HG03060 (cell line): ENCODE data around the gene ST7.
"Not testable (repeated sequence)": the region's sequence is repeated elsewhere in the genome, so short reads cannot be mapped to it uniquely, and the experiment has no call there.

Source experiments
- ATAC-seq: cut with Tn5 transposase; IDR thresholded peaks from one replicate; pipeline ENCODE4 v1.9.1; 2021; ENCODE audit warnings: low read depth, moderate number of reproducible peaks; ENCODE audit not compliant: unreplicated experiment

The ST7 gene

GRCh38 chr7:117119192-117119924, 166.1 kb downstream of the ST7 start:
- no peak for ATAC-seq

- not testable (repeated sequence) for ATAC-seq
Observed at GRCh38 chr7:117120321-117120720, 167.0 kb downstream of the ST7 start.

DNA sequence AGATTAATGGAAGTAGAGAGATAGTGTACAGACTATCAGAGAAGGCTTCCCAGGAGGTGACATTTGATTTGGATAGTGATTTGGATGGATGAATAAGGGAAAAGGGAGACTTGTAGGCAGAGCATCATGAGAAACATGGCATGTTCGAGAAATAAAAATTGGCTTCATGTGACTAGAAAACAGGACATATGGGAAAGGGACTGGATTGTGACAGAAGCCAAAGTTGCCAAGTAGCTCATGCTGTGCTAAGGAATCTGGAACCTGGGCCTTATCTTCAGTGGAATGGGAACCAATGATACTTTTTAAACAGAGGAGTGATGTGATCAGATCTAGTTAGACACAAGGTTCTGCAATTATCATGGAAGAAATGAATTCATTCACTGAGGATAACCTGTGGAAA, 168.7 kb downstream of the ST7 start:
- ATAC-seq = not testable (repeated sequence)

GRCh38 chr7:117122536-117122935, 169.2 kb downstream of the ST7 start:
- no peak for ATAC-seq

DNA sequence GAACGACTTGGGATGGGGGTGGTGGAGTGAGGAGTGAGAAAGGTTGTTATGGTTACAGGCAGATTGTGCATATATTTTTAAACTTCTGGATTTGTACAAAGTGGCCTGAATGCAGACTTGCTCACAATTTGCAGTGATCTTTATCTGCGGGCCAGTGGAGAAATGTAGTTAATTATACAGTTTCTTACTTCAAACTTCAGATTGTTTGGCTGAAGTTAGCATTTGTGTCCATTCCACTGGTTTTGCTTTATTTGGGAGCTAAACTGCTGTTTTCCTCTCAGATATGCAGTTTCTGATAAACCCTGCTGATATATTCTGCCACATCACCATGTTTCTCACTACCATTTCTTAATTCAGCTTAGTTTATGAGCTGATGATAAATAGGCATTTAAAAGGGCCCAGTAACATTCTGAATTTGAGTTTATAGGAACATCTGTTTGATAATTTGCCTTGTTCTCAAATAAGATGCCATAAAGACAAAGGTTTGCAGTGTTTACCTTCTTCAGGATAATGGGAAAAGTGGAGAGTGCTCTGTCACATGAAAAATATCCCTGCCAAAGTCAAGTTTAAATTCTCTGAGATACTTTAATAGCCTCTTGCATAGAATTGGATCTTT, 170.1 kb downstream of the ST7 start:
- ATAC-seq = no peak

GRCh38 chr7:117124591-117125220, 171.4 kb downstream of the ST7 start:
- peak; percentile 88 for ATAC-seq

- ATAC-seq = no peak
Observed at GRCh38 chr7:117126676-117127075, 173.4 kb downstream of the ST7 start.

DNA sequence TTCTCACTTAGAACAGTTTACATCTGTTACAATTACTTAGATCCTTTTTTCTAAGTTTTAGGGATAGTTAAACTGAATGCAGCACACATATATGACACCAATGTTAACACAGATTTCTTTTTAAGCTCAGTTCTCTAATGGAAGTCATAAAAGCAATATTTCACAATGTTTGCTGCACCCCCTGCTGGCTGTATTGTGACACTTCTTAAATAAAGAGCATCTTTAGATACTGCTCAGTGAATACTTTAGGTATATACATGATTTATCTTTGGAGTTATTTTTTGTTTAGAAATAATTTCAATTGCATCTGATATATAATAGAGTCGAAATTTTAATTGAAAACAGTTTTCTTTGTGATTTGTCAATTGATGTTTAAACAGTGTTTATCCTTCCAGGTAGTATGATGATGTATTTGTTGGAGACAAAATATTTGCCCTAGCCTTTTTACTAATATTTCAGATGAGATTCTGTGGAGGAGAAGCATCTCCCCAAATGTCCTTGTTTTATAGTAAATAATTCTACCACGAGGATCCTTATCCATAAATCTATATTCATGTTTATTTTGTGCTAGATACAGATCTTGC, 174.4 kb downstream of the ST7 start:
- ATAC-seq = no peak

- ATAC-seq = no peak
Observed at GRCh38 chr7:117129521-117129955, 176.2 kb downstream of the ST7 start.

DNA sequence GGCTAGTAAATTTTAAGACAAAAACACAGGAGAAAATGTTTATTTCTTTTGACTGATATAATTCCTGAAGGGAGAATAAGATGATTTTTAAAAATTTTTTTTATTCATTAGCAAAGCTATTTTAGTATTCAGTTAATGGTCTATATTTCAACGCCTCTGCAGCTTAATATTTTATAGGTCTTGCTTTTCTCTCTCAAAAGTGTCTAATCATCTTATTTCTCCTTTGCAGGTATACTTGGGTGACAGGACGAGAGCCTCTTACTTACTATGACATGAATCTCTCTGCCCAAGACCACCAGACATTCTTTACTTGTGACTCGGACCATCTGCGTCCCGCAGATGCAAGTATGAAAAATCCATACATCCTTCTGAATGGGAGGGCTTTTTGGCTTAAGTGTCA, 177.0 kb downstream of the ST7 start:
- no peak for ATAC-seq

GRCh38 chr7:117132321-117133120, 179.2 kb downstream of the ST7 start:
- ATAC-seq = no peak

- no peak for ATAC-seq
Observed at GRCh38 chr7:117133125-117133524, 179.8 kb downstream of the ST7 start.

DNA sequence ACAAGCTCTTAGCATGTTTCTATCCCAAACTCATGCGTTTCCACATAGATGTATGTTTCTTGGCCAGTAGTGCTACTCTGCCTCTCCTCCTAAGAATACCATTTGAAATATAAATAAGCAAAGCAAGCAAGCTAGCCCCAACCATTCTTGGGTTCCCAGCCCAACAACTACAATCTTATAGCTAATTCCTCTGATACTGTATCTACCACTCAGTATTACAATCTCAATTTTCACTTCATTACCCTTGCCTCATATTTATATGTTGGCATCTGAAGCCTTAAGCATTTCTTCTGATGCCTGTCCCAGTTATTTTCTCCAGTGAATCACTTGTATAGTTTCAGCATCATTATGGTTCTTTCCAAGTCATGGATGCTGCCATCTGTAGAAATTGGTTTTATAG, 181.1 kb downstream of the ST7 start:
- no peak for ATAC-seq

DNA sequence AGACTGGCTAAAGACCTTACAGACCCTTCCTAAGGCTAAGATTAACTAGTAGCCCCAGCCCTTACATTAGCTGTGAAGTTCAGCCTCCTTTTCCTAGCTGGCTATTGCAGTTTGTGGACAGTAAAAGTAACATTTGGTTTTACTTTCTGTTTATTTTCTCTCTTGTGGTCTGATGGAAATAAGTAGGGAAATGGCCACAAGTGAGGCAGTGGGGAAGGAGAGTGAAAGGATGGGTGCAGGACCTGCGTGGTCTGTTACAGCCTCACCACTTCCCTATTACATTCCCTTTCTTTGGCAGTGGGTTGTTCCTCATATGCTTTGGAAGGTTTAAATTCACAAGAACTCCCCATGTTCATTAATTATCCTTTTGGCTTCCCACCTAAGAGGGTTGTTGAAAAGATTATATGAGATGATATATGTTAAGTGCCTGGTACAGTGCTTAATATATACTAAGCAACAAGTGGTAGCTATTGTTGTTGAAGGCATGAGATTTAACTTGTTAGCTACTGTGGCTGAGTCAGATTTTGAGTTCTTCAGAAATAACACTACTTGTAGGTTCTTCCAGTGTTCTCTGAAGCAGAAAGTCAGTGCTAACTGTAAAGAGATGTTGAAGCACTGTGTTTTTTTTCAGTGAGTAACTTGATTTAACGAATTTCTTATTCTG, 181.7 kb downstream of the ST7 start:
- no peak for ATAC-seq

DNA sequence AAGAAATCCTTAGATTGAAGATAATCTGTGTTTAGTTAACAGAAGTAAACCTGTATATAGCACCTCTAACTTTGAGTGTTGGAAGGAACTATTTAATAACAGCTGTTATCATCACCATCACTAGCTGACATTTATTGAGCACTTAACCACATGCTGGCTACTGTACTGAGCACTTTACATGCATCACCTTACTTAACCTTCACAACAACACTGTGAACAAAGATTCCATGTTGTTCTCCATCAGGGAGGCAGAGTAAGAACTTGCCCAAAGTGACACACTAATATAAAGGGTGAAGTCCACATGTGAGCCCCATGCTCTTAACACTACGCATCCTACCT, 182.2 kb downstream of the ST7 start:
- ATAC-seq = no peak

- no peak for ATAC-seq
Observed at GRCh38 chr7:117137868-117138267, 184.6 kb downstream of the ST7 start.

GRCh38 chr7:117138495-117138894, 185.2 kb downstream of the ST7 start:
- ATAC-seq = no peak

GRCh38 chr7:117138981-117139380, 185.7 kb downstream of the ST7 start:
- ATAC-seq = no peak

DNA sequence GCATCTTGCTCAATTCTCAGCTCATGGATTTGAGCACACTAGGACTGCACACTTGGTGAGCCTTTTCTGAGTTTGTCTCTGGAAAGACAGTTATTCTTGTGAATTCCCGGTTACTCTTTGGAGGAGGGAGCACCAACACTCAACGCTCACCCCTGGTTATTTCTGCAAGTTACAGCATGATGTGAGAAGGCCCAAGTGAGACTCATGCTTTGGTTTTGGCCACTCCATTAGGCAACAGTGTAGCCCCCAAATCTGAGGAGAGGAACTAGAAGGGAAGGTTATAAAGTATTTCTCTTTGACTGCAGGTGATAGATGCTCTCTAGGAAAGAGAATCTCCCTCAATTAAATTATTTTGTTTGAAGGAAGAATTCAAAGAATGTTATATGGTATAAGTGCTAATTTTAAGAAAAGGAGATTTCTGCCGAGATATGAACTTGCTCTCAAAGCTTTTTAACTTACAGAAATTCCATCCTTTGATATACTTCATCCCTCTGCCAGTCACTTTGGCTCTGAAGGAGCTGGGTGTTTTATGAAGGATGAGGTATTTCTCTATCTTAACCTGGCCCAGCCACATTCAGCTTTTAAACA, 186.2 kb downstream of the ST7 start:
- no peak for ATAC-seq

DNA sequence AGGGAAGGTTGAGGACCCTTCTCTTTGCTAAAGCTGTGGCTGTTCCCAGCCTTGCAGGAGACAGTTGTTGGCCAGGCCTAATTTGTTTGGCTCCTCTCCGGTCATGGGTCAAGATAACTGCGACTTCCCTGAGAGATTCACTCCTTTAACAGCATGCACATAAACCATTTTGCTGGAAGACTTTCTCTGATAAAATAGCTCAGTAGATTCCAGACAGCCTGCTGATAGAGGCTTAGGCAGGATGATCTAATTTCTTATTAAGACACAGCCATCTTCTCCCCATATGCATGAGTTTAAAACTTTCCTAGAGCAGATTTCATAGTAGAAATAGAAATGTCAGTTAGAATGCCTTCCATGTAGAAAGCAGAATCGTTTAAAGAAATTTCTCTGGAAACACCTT, 187.6 kb downstream of the ST7 start:
- no peak for ATAC-seq
